Fibroblast of villous mesenchyme (primary cell): Measurements from ENCODE around the gene FLVCR2. TPM values are rescaled to one million over a fixed set of nuclear protein-coding genes. Genes with fewer than 3 reads are reported as not detected.

Source experiments
- DNase-seq: peaks from one replicate; pipeline ENCODE4 v3.0.0-alpha.2; 2010; ENCODE audit warnings: low read depth
- H3K4me3 ChIP-seq: 2 replicates; pipeline ENCODE4 v1.5.1; 2011; ENCODE audit warnings: low read depth, mild to moderate bottlenecking, low read length
- total RNA-seq: library from RNA; depleted of rRNA; stranded (reverse); fragments of >200 nt; gene quantifications from 2 replicates; pipeline ENCODE4 v1.2.3, GENCODE V29; 2012
- TF ChIP-seq, protein P1 (sequence below): IDR thresholded peaks from 2 replicates; pipeline ENCODE4 v1.5.1; 2012; ENCODE audit warnings: low read depth, mild to moderate bottlenecking, low read length; ENCODE audit not compliant: insufficient read depth

Gene FLVCR2
- total RNA-seq, 1 donor: 0.43 TPM

DNA sequence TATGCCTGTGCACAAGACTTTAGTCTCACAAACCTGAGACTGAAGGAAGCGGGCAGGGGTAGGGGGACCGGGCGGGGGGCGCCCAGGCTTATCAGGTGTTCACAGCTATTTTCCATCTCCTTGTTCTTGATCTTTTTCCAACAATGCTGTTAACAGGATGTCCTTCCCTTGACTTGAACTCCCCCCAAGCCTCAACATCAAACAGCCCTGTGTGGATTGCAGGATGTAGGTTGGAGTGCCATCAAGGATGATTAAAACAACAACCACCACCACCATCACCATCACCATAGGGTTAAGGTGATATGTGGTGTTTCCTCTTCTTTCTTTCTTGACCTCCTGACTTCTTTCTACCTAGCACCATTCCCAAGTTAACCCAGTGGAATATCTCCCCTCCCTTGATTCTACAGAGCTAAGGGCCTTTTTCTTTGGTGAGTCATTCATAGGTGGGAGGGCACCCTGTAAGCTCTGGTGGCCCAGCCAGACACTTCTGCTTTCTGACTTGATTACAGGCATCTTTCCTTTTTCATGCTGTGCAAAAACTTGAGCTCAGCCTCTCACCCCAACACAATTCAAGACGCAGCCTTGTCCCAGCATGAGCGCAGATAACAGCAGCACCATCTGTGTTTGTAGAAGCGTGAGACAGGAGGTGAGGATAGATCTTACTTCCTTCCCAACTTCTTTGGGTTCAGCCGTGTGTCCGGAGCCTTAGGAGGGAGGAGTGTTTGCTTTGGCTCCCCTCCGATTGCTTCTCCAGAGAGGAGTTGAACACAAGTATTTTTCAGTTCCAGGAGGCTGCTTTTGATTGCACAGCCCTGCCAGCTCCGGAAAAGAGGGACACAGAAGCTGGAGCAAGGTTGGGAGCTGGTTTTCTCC lies 26.8 kb downstream of the FLVCR2 start:
- no peak overlapping the region for H3K4me3 ChIP-seq
- DNase-seq: no peak

DNA sequence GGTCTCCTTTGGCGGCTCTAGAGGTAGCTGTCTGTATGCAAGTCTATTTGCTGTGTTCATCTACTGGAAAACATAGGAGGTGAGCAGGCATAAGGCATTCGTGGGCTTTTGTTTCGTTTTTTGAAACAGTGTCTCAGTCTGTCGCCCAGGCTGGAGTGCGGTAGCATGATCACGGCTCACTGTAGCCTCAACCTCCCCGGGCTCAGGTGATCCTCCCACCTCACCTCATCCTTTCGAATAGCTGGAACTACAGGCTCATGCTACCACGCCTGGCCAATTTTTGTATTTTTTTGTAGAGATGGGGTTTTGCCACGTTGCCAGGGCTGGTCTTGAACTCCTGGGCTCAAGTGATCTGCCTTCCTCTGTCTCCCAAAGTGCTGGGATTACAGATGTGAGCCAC lies 27.5 kb downstream of the FLVCR2 start:
- TF ChIP-seq, protein P1, sequence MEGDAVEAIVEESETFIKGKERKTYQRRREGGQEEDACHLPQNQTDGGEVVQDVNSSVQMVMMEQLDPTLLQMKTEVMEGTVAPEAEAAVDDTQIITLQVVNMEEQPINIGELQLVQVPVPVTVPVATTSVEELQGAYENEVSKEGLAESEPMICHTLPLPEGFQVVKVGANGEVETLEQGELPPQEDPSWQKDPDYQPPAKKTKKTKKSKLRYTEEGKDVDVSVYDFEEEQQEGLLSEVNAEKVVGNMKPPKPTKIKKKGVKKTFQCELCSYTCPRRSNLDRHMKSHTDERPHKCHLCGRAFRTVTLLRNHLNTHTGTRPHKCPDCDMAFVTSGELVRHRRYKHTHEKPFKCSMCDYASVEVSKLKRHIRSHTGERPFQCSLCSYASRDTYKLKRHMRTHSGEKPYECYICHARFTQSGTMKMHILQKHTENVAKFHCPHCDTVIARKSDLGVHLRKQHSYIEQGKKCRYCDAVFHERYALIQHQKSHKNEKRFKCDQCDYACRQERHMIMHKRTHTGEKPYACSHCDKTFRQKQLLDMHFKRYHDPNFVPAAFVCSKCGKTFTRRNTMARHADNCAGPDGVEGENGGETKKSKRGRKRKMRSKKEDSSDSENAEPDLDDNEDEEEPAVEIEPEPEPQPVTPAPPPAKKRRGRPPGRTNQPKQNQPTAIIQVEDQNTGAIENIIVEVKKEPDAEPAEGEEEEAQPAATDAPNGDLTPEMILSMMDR: no peak
- DNase-seq: no peak
- H3K4me3 ChIP-seq: no peak overlapping the region

More for the DNA sequence above, 26.8 kb downstream of the FLVCR2 start:
- TF ChIP-seq, protein P1: no peak

DNA sequence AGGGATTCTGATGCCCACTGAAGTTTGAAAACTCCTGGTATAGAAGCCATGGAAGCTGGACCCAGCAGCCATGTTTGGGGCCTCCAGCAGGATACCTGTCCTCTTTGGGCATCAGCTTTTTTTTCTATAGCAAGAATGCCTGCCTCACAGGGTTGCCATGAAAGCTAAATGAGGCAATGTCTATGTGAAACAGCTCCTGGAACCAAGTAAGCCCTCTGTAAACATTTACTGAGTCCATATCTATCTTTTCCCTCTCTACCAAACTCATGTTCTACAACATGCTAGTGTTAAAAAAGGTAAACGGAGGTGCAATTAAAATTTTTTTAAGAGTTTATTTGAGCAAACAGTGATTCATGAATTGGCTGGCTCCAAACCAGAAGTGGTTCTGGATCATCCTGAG lies 28.6 kb downstream of the FLVCR2 start:
- H3K4me3 ChIP-seq: no peak overlapping the region
- DNase-seq: no peak
- TF ChIP-seq, protein P1: no peak

DNA sequence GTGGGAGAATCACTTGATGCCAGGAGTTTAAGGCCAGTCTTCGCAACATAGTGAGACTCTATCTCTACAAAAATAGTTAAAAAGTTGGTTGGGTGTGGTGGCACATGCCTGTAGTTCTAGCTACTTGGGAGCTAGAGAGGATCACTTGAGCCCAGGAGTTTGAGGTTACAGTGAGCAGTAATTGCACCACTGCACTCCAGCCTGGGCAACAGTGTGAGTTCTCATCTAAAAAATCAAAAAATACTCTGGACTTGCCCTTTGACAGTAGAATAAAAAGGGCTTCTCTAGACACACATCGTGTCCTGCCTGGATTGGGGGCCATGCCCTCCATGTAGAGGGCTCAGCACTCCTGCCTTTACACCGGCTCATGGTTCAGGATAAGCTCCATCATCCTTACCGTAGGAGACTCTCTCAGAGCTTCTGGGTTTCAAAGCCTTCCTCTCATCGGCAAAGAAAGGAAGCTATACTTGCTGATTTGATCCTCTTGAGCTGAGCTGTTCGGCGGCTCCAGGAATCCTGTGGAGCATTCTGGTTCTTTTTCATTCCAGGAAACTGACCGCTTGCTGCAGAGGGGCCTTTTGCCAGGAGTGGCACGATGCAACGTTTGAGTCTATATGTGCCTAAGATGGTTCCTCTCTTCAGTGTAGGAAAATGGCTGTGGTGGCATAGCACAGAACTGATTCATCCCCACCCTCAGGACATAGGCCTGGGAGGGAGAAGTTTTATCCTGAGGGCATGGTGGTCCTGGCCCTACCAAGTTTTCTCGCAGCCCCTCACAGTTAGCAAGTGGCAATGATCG lies 29.6 kb downstream of the FLVCR2 start:
- TF ChIP-seq, protein P1: no peak
- DNase-seq: no peak
- H3K4me3 ChIP-seq: no peak overlapping the region

DNA sequence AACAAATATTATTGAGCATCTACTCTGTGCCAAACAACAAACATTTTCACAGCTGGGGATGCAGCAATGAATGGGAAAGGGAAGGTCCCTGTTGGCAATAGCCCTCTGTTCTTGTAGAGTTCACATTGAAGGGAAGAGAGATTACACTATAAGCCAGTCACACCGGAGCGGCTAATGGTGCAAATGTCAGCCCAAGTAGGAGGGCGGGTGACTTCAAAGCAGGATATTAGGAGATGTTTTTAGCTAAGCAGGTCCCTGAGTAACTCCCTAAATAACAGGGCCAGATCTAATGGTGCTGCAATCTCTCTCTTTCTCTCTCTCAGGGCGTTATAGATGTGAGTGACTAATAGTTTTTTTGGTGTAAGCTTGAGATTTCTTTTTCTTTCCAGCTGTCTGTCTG lies 30.7 kb downstream of the FLVCR2 start:
- DNase-seq: no peak
- H3K4me3 ChIP-seq: no peak overlapping the region
- TF ChIP-seq, protein P1: no peak

DNA sequence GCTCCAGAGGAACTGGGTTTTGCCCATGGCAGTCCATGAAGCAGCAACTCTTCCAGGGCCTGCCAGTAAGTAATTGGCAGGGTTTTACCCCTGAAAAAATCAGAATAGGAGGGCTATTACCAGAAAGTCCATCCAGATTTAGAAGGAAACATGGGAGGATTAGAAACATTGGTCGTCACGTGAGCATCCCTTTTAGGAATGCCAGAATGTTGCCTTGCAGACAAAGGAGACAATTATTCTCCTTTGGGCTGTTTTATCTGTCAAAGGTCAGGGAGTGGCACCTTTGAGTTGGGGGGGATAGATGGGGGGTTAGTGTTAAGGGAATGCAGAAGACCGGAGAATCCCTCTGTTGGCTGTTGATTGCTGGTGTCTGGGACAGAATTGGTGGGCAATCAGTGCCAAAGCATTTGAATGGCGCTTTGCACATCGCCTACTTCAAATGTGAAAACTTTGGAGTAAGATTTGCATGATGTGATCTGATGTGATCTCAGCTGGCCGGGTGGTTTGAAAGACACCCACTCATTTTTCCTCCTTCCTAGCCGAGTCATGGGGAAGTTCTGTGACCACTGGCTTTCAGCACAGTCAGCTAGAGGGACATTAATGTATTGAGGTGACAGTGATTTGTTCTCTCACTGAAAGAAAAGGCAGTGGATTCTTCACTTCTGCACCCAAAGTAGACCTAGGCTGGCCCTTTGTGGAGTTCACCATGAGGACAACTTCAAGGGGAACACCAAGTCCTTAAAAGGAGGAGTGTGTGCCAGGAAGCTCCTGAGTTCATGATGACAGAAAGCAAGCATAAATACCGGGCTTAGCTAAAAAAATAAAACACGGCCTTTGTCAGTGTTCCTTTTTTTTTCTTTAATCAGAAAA lies 31.4 kb downstream of the FLVCR2 start:
- DNase-seq: peak; percentile 27
- TF ChIP-seq, protein P1: no peak
- no peak overlapping the region for H3K4me3 ChIP-seq
